ENCODE measurements around the gene RGN.
"Not testable (repeated sequence)": the region's sequence is repeated elsewhere in the genome, so short reads cannot be mapped to it uniquely, and the experiment has no call there.

RGN gene

DNA sequence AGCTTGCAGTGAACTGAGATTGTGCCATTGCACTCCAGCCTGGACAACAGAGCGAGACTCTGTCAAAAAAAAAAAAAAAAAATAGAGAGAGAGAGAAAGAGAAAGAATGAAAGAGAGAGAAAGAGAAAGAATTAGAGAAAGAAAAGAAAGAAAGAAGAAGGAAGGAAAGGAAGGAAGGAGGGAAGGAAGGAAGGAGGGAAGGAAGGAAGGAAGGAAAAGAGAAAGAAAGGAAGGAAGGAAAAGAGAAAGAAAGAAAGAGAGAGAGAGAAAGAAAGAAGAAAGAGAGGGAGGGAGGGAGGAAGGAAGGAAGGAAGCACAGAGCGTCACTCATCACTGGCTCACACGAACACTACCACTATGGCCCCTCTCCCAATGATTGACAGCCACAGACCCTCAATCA, 46.2 kb downstream of the RGN start:
- not testable (repeated sequence) for DNase-seq

DNA sequence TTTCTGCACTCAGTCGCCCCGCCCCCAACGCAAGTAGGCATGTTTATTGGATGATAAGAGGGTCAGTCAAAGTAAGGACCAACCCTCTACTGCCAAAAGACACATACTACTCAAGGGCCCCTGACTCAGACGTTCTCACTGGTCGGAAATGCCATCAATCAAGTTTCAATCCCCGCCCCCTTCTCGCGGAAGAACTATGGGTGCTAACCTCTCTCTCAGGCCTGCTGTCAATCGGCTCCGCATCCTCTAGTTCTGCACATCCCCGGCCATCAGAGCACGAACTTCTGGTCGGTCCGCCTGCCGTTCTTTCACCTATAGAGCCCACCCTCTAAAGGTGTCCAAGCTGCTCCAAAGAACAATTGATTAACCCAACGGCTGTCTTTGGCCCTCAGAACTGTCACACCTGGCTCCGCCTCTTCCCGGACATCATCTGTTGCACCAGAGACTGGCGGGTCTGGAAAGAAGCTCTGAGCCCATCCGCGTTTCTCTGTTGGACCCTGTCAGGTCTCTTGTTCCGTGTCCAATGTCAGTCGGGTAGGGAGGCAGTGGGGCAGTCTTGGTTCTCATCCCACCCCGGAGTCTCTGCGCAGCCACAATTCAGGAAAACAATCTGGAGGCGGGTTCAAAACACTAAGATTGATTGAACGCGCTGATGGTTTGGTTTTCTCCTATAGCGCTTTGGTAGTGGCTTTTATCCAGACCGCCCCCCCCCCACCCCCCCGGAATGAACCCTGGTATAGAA, 51.1 kb downstream of the RGN start:
- DNase-seq, result peak; percentile 77

DNA sequence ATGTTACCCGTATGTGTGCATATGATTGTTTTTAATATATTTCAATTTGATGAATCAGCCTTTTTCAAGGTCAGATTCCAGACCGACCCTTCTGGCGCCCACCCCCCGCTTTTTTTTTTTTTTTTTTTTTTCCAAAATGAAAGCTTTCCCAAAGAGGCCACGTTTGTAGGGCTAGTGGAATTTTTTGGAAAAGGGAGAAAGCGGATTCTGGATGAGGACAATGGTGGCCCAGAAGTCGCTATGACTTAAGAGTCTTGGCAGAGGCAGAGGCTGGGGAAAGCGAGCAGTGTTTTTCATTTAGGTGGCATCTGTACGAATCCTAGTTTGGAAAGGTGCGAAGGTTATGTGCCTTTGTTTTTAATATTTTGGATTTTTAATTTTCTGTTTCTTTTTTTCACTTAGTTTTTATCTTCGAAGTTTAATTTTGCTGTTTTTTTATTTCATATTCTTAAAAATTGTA, 51.7 kb downstream of the RGN start:
- no peak for DNase-seq

DNA sequence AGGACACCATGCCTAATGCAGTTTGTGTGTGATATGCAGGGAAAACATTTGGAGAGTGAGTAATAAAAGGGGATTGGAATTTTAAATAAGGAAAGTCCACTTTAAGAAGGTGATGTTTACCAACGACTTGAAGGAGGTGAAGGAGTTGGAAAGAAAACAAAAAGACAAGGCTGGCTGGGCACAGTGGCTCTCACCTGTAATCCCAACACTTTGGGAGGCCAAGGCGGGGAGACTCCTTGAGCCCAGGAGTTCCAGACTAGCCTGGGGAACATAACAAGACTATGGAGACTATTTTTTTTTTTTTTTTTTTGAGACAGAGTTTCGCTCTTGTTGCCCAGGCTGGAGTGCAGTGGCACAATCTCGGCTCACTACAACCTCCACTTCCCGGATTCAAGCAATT, 55.2 kb downstream of the RGN start:
- no peak for DNase-seq

DNA sequence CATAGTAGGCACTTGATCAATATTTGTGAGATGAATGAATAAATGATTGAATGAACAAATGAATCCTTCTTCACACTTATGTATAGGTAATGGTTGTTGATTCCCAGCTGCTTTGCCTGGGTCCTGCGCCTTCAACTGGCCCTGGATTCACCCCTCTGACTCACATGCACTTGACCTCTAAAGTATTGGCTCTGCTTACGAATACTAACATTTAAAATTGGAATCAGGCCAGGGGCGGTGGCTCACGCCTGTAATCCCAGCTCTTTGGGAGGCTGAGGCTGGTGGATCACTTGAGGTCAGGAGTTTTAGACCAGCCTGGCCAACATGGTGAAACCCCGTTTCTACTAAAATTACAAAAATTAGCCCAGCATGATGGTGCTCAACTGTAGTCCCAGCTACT, 57.4 kb downstream of the RGN start:
- not testable (repeated sequence) for DNase-seq

DNA sequence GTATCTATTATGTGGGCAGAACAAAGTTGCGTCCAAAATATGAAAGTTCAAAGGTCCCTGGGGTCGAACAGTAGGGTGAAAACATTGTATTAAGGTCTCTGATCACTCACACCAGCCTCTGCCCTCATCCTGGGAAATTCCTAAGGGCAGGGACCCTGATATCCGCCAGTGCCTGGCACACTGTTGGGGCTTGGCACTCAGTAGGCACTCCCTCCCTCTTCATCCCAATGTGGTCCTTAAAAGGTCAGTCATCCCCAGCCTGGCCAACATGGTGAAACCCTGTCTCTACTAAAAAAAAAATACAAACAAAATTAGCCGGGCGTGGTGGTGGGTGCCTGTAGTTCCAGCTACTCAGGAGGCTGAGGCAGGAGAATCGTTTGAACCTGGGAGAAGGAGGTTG, 59.9 kb downstream of the RGN start:
- DNase-seq, result no peak

Data from kidney glomerular epithelial cell (primary cell).